ENCODE data around the gene TMEM150A.
"Not testable (repeated sequence)": the region's sequence is repeated elsewhere in the genome, so short reads cannot be mapped to it uniquely, and the experiment has no call there.

TMEM150A gene

GRCh38 chr2:85602476-85603234, at the start of gene TMEM150A:
TMEM150A (minus strand) TSS chr2:85602698; CDS start chr2:85601948, 750 bp downstream.
- DNase-seq (ENCODE audit: low read depth): peak; percentile 77

GRCh38 chr2:85652056-85652455, 49.6 kb upstream of the TMEM150A start:
- no peak for DNase-seq (ENCODE audit: low read depth)

- DNase-seq (ENCODE audit: low read depth): no peak
Measured at GRCh38 chr2:85651097-85651496, 48.6 kb upstream of the TMEM150A start.

- DNase-seq (ENCODE audit: low read depth): no peak
Measured at GRCh38 chr2:85650456-85650855, 48.0 kb upstream of the TMEM150A start.

- no peak for DNase-seq (ENCODE audit: low read depth)
Measured at GRCh38 chr2:85649201-85650190, 47.0 kb upstream of the TMEM150A start.

GRCh38 chr2:85648619-85649018, 46.1 kb upstream of the TMEM150A start:
- peak; percentile 44 for DNase-seq (ENCODE audit: low read depth)

- no peak for DNase-seq (ENCODE audit: low read depth)
Measured at GRCh38 chr2:85647823-85648526, 45.5 kb upstream of the TMEM150A start.

GRCh38 chr2:85646166-85646565, 43.7 kb upstream of the TMEM150A start:
- no peak for DNase-seq (ENCODE audit: low read depth)

GRCh38 chr2:85644909-85645308, 42.4 kb upstream of the TMEM150A start:
- DNase-seq (ENCODE audit: low read depth): no peak

- no peak for DNase-seq (ENCODE audit: low read depth)
Measured at GRCh38 chr2:85642725-85643124, 40.2 kb upstream of the TMEM150A start.

- no peak for DNase-seq (ENCODE audit: low read depth)
Measured at GRCh38 chr2:85635636-85636035, 33.1 kb upstream of the TMEM150A start.

GRCh38 chr2:85635011-85635410, 32.5 kb upstream of the TMEM150A start:
- DNase-seq (ENCODE audit: low read depth): no peak

- DNase-seq (ENCODE audit: low read depth): no peak
Measured at GRCh38 chr2:85631316-85631715, 28.8 kb upstream of the TMEM150A start.

GRCh38 chr2:85628658-85629057, 26.2 kb upstream of the TMEM150A start:
- no peak for DNase-seq (ENCODE audit: low read depth)

GRCh38 chr2:85623991-85624390, 21.5 kb upstream of the TMEM150A start:
- DNase-seq (ENCODE audit: low read depth): no peak

- no peak for DNase-seq (ENCODE audit: low read depth)
Measured at GRCh38 chr2:85621338-85621737, 18.8 kb upstream of the TMEM150A start.

- no peak for DNase-seq (ENCODE audit: low read depth)
Measured at GRCh38 chr2:85619617-85620016, 17.1 kb upstream of the TMEM150A start.

- DNase-seq (ENCODE audit: low read depth): not testable (repeated sequence)
Measured at GRCh38 chr2:85617723-85618122, 15.2 kb upstream of the TMEM150A start.

GRCh38 chr2:85615413-85615728, 12.9 kb upstream of the TMEM150A start:
- DNase-seq (ENCODE audit: low read depth): no peak

- not testable (repeated sequence) for DNase-seq (ENCODE audit: low read depth)
Measured at GRCh38 chr2:85614757-85615156, 12.3 kb upstream of the TMEM150A start.

GRCh38 chr2:85613717-85614515, 11.4 kb upstream of the TMEM150A start:
- no peak for DNase-seq (ENCODE audit: low read depth)

All from GM04504 (cell line).